Astrocyte (in vitro differentiated cells and primary cell): ENCODE measurements around the gene ING4.

Source experiments
- EZH2 ChIP-seq: IDR thresholded peaks from 2 replicates; pipeline ENCODE4 v1.6.1; 2012; ENCODE audit warnings: mild to moderate bottlenecking, low read length, inconsistent platforms; ENCODE audit not compliant: insufficient read depth
- TF ChIP-seq, protein P1 (sequence below): IDR thresholded peaks from 2 replicates; pipeline ENCODE4 v1.5.1; 2011; ENCODE audit warnings: low read depth, mild to moderate bottlenecking, inconsistent platforms, low read length, moderate library complexity; ENCODE audit not compliant: insufficient read depth

DNA sequence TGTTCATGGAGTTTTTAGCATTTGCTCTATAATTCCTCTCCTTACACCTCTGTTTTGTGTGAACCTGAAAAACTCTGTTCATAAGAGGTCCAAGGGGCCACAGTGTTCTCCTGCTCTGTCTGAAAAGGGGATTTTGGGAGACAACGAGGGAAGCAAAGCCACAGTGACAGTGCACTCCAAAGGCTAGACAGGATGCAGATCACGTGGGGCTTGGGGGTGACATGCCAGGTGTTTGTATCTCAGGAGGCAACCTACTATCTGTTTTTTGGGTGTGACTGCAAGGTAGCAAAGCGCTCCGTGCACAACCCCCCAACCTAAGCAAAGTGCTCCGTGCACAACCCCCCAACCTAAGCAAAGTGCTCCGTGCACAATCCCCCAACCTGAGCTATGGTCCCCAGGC, 50.7 kb downstream of the ING4 start:
- TF ChIP-seq, protein P1, sequence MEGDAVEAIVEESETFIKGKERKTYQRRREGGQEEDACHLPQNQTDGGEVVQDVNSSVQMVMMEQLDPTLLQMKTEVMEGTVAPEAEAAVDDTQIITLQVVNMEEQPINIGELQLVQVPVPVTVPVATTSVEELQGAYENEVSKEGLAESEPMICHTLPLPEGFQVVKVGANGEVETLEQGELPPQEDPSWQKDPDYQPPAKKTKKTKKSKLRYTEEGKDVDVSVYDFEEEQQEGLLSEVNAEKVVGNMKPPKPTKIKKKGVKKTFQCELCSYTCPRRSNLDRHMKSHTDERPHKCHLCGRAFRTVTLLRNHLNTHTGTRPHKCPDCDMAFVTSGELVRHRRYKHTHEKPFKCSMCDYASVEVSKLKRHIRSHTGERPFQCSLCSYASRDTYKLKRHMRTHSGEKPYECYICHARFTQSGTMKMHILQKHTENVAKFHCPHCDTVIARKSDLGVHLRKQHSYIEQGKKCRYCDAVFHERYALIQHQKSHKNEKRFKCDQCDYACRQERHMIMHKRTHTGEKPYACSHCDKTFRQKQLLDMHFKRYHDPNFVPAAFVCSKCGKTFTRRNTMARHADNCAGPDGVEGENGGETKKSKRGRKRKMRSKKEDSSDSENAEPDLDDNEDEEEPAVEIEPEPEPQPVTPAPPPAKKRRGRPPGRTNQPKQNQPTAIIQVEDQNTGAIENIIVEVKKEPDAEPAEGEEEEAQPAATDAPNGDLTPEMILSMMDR, result no peak
- no peak for TF ChIP-seq EZH2
